T-helper 1 cell treated with Interleukin-12 subunit alpha and Interleukin-12 subunit beta and Interleukin-4 antibody, amounts not matched to agents 30 μg/mL and 1 μg/mL, for 36 hours (primary cell): ENCODE measurements around the gene USP48.
A peak's percentile ranks its signal among the peaks of the same experiment; 100 is the strongest.

Experiments used
- H3K27ac Mint-ChIP-seq: one replicate; pipeline ENCODE4 v1.8.0; 2021; ENCODE audit warnings: mild to moderate bottlenecking, mixed read lengths
- H3K27me3 Mint-ChIP-seq: one replicate; pipeline ENCODE4 v1.8.0; 2021; ENCODE audit warnings: low read depth, mixed read lengths
- H3K36me3 Mint-ChIP-seq: one replicate; pipeline ENCODE4 v1.8.0; 2021; ENCODE audit warnings: low read depth, mixed read lengths
- H3K4me1 Mint-ChIP-seq: one replicate; pipeline ENCODE4 v1.8.0; 2021; ENCODE audit warnings: low read depth, mixed read lengths
- H3K4me3 Mint-ChIP-seq: one replicate; pipeline ENCODE4 v1.8.0; 2021; ENCODE audit warnings: mild to moderate bottlenecking, moderate library complexity, mixed read lengths
- H3K9me3 Mint-ChIP-seq: one replicate; pipeline ENCODE4 v1.8.0; 2021; ENCODE audit warnings: mixed read lengths

Gene USP48

DNA sequence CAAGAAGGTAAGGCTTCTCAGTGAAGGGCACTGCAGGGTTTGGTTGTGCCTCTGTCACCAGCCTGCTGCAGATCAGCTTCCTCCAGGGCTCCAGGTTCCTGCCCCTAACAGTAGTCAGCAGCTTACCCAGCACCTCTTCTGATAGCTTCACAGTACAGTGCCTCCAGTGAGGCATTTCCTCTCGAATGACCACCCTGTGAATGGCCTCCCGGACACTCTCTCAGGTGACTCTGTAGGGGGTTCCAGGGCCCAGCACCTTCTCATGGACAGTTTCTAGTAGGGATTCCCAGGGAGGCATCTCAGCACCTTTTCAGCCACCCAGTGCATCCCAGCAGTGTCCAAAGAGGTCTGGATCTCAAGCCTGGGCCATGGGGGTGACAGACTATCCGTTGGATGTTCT is 28.4 kb downstream of the USP48 start:
- peaks cover 6% of the 10 kb centered on the region for H3K4me1 Mint-ChIP-seq
- H3K4me3 Mint-ChIP-seq, result no peak overlapping the region
- no peaks in the 10 kb centered on the region for H3K27me3 Mint-ChIP-seq
- H3K9me3 Mint-ChIP-seq, result no peaks in the 10 kb centered on the region
- H3K27ac Mint-ChIP-seq, result no peak overlapping the region
- H3K36me3 Mint-ChIP-seq, result peaks cover 30% of the 10 kb centered on the region

DNA sequence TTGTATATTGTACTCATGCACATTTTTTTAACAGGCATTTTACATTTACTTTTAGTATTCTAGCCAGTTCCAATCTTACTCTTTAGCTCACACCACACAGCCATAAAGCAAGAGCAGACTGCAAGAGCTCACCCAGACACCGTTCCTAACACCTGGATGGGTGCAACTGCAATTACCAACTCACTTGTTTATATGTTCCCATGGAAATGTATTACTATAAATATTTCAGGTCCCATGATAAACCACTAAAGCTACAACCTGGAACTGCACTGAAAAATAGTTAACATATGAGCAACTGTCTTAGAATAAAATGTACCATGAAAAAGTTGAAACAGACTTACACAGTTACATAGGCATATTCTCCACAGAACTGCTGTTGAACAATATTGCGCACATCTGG is 30.8 kb downstream of the USP48 start:
- Mint-ChIP-seq H3K9me3 (no peaks in the 10 kb centered on the region), H3K27ac (no peak overlapping the region), H3K36me3 (peaks cover 34% of the 10 kb centered on the region), H3K4me3 (no peak overlapping the region), H3K27me3 (no peaks in the 10 kb centered on the region), H3K4me1 (peaks cover 2% of the 10 kb centered on the region)

DNA sequence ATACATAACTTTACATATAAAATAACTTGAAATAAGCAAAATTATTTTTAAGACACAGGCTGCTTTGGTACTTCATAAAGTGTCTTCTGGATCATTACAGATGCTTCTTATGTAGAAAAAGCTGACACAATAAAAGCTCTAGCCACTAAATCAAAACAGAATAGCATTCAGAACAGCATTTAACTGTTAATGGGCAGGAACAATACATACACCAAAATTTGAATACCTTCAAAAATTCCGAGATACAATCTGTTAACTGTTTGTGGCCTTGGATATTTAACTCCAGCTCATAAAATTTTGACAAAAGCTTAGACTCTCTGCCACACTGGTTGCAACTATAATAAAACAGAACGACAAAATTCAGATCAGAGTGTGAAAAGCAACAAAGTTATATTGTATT is 31.7 kb downstream of the USP48 start:
- H3K9me3 Mint-ChIP-seq, result no peaks in the 10 kb centered on the region
- no peaks in the 10 kb centered on the region for H3K27me3 Mint-ChIP-seq
- no peaks in the 10 kb centered on the region for H3K4me1 Mint-ChIP-seq
- H3K27ac Mint-ChIP-seq, result no peak overlapping the region
- H3K4me3 Mint-ChIP-seq, result no peak overlapping the region
- H3K36me3 Mint-ChIP-seq, result peaks cover 33% of the 10 kb centered on the region

DNA sequence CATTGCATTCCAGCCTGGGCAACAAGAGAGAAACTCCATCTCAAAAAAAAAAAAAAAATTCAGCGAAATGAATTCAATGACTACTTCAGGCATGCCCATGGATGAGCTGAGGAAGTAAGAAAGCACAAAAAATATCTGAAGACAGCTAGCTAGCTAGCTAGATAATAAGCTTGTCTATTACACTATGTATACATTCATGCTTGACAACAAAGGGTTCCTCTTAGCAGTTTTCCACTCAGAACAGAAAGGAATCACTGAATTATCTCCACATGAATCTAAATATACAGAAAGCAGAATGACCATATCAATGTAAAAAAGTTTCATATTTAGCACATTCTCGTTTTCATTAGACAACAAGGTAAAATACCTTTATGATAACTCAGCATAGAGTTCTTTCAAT is 32.1 kb downstream of the USP48 start:
- H3K36me3 Mint-ChIP-seq, result peaks cover 33% of the 10 kb centered on the region
- H3K27me3 Mint-ChIP-seq, result no peaks in the 10 kb centered on the region
- H3K27ac Mint-ChIP-seq, result no peak overlapping the region
- no peak overlapping the region for H3K4me3 Mint-ChIP-seq
- H3K4me1 Mint-ChIP-seq, result no peaks in the 10 kb centered on the region
- H3K9me3 Mint-ChIP-seq, result no peaks in the 10 kb centered on the region

DNA sequence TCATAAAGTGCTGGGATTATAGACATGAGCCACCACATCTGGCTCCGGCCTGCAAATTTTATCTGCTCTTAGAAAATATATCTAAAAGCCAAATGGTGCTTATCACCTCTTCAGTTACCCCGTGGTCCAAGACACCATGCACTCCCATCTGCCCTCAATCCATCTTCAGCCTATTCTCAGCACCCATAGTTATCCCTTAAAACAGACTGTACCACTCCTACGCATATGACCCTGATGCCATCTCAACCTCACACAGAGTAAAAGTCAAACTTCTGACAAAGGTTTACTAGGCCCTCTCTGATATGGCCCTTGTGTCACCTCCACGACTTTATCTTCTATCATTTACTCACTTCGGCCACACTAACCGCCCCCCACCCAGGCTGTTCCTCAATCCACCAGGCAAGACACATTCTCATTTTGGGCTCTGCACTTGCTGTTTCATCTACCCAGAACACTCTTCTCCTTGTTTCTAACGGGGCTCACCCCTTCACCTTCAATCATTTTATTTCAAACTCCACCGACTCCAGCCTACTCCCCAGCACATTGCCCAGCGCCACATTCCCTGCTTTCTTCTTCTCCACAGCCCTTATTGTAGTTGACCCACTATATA is 33.0 kb downstream of the USP48 start:
- H3K36me3 Mint-ChIP-seq, result peaks cover 31% of the 10 kb centered on the region
- H3K27ac Mint-ChIP-seq, result no peak overlapping the region
- no peaks in the 10 kb centered on the region for H3K4me1 Mint-ChIP-seq
- no peaks in the 10 kb centered on the region for H3K27me3 Mint-ChIP-seq
- H3K4me3 Mint-ChIP-seq, result no peak overlapping the region
- no peaks in the 10 kb centered on the region for H3K9me3 Mint-ChIP-seq

DNA sequence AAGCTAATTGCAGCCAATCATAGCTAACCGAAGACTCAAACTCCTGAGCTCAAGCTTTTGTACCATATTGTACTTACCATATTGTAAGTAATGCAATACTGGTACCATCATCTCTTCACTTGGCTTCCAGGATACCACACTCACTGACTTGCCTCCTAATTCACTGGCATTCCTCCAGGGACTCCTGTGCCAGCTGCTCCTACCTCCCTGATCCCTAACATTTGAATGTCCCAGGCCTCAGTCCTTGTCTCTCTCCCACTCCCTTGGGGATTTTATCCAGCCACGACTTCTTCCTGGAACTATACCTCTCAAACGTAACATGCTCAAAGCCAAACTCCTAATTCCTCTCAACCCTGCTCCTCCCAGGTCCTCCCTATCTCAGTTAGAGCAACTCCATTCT is 33.8 kb downstream of the USP48 start:
- Mint-ChIP-seq H3K27me3 (no peaks in the 10 kb centered on the region), H3K36me3 (peaks cover 23% of the 10 kb centered on the region), H3K27ac (no peak overlapping the region), H3K4me3 (no peak overlapping the region), H3K4me1 (no peaks in the 10 kb centered on the region), H3K9me3 (no peaks in the 10 kb centered on the region)

DNA sequence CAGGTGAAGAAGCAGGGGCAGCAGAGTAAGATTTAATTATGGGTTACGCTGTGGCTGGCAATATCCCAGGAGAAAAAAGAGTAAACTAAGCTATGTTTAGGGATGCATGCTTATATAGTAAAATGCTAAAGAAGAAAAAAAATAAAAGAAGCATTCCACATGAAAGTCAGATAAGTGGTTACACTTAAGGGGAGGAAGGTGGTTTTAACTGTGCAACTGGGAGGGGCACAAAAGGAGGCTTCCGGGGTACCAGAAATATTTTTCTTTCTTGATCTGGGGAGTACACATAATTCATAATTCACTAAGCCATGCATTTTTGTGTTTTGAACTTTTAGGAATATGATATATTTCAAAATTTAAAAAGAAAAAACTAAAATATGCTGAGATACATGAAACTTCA is 39.5 kb downstream of the USP48 start:
- Mint-ChIP-seq H3K27me3 (no peaks in the 10 kb centered on the region), H3K9me3 (no peaks in the 10 kb centered on the region), H3K4me3 (no peak overlapping the region), H3K4me1 (peaks cover 12% of the 10 kb centered on the region), H3K27ac (no peak overlapping the region), H3K36me3 (peaks cover 17% of the 10 kb centered on the region)

DNA sequence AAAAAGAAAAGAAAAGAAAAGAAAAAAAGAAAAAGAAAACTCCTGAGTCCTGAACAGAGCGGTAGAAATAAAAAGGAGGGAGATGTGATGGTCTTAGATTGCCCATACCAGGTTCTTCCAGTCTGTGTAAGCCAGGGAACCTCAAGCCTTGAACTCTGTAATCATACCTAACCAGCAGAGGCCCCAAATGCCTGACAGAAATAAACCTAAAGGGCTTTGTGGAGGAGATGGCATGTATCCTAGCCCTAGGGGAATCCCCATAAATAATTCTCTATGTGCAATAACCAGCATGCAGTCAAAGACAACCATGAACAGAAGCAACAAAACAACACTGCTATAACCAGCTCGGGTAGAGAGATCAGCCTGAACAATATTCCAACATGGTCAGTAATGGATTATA is 40.4 kb downstream of the USP48 start:
- H3K27ac Mint-ChIP-seq, result no peak overlapping the region
- no peak overlapping the region for H3K4me3 Mint-ChIP-seq
- peaks cover 12% of the 10 kb centered on the region for H3K4me1 Mint-ChIP-seq
- peaks cover 17% of the 10 kb centered on the region for H3K36me3 Mint-ChIP-seq
- no peaks in the 10 kb centered on the region for H3K9me3 Mint-ChIP-seq
- no peaks in the 10 kb centered on the region for H3K27me3 Mint-ChIP-seq

DNA sequence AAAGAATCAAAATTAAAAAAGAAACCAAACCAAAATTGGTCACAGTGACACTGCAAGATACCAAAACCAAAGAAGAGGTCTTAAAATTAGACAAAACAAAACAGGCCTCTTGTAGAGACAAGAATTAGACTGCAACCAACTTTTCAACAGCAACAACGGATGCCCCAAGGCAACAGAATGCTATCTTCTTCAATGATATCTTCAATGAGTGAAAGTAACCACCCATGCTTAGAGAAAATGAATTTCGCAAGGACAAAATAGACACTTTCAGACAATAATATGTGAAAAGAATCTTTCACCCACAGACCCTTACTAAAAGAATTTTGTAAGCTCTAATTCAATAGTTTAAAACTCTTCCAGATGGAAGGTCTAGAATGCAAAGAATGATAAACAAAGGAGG is 41.7 kb downstream of the USP48 start:
- H3K9me3 Mint-ChIP-seq, result no peaks in the 10 kb centered on the region
- H3K27me3 Mint-ChIP-seq, result no peaks in the 10 kb centered on the region
- peaks cover 12% of the 10 kb centered on the region for H3K4me1 Mint-ChIP-seq
- no peak overlapping the region for H3K27ac Mint-ChIP-seq
- H3K4me3 Mint-ChIP-seq, result no peak overlapping the region
- peaks cover 17% of the 10 kb centered on the region for H3K36me3 Mint-ChIP-seq

DNA sequence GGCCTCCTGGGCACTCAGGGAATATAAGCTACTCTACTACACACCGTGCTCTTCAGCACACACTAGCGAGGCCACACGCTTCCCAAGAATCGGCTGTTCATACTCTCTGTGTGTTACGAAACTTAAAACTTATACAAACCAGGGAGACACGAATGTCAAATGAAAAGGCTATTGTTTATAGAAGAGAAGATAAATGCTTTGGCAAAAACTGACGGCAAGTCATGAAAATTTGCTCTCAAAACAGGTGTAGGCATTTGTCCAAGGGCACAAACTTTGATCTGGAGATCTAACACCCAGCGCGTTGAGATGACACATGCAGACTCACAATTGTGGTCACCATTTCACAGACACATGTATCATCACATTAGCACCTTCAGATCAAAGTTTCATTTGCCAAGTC is 46.1 kb downstream of the USP48 start:
- Mint-ChIP-seq H3K4me3 (no peak overlapping the region), H3K9me3 (no peaks in the 10 kb centered on the region), H3K27me3 (no peaks in the 10 kb centered on the region), H3K4me1 (peaks cover 9% of the 10 kb centered on the region), H3K27ac (no peak overlapping the region), H3K36me3 (peaks cover 12% of the 10 kb centered on the region)

DNA sequence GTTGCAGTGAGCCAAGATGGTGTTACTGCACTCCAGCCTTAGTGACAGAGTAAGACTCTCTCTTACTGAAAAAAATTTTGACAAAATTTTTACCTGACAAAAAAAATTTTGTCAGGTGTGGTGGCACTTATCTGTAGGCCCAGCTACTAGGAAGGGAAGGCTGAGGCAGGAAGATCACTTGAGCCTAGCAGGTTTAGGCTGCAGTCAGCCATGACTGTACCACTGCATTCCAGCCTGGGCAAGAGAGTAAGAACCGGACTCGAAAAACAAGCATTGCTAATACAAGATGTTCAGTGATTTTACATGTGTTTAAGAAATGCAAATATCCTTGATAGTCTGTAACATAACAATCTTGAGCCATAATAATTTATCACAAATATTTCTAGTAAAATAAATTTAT is 46.9 kb downstream of the USP48 start:
- H3K36me3 Mint-ChIP-seq, result peaks cover 12% of the 10 kb centered on the region
- peaks cover 9% of the 10 kb centered on the region for H3K4me1 Mint-ChIP-seq
- no peak overlapping the region for H3K27ac Mint-ChIP-seq
- H3K9me3 Mint-ChIP-seq, result no peaks in the 10 kb centered on the region
- H3K4me3 Mint-ChIP-seq, result no peak overlapping the region
- H3K27me3 Mint-ChIP-seq, result no peaks in the 10 kb centered on the region

DNA sequence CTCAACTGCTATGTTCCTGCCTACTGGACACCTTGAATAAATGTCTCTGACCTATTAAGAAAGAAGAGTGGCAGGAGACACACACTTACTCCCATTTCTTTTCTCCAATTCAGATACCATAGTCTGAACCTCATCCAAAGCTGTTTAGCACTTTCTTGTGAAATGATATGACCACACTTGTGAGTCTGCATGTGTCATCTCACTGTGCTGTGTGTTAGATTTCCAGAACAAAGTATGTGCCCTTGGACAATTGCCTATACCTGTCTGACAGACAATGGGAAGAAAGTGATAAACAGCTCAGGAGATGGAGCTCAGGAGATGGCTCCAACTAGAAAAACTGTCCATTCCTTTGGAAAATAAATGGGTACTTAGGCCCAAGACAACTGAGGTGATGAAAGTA is 48.4 kb downstream of the USP48 start:
- H3K27ac Mint-ChIP-seq, result no peak overlapping the region
- H3K27me3 Mint-ChIP-seq, result no peaks in the 10 kb centered on the region
- H3K9me3 Mint-ChIP-seq, result no peaks in the 10 kb centered on the region
- peaks cover 6% of the 10 kb centered on the region for H3K36me3 Mint-ChIP-seq
- H3K4me3 Mint-ChIP-seq, result no peak overlapping the region
- H3K4me1 Mint-ChIP-seq, result no peaks in the 10 kb centered on the region

DNA sequence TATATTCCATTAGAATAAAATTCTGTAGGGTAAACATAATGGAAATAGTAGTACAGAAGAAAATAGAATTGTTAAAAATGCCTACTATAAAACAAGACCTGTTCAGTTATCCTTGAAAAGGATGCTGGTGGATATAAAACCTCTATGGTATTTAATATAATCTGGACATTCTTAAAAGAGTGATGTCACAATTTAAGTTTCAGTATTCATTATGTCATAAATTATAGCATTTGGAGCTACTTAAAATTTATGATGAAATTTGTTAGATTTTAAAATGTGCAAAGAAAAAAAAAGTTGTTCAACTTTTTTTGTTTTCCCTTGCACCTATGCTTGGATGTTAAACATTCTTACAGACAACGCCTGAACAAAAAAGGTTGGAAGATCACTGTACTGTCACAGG is 50.3 kb downstream of the USP48 start:
- Mint-ChIP-seq H3K27me3 (no peaks in the 10 kb centered on the region), H3K36me3 (peaks cover 5% of the 10 kb centered on the region), H3K27ac (peak overlapping the region; percentile 20), H3K4me3 (no peak overlapping the region), H3K4me1 (no peaks in the 10 kb centered on the region), H3K9me3 (no peaks in the 10 kb centered on the region)

DNA sequence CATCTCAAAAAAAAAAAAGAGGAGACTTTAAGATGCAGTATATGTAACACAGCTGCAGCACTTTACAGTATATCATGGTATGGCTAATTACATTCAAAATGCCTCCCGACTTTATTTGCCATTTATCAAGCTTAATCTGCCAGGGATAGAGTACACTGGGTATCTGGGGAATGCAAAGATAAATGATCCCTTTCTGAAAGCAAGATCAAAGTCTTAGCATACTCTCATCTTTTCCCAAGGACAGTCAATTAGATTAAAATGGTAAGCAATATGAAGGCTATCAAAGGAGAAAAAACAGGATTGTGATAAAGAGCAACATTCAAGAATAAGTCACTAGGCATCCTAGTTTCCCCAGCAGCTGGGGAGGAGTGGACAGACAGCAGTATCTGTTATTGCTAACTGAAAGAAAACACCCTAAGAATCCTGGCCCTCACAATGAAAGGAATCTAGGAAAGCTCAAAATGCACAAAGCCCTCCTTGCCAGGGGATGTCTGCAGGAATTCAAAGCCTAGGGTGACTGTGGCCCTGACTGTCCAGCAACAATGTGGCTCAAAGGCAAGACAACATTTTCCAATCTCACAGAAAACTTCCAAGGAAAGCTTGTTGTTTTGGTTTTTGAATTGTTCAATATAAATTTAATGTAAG is 57.1 kb downstream of the USP48 start:
- no peaks in the 10 kb centered on the region for H3K27me3 Mint-ChIP-seq
- peaks cover 2% of the 10 kb centered on the region for H3K4me1 Mint-ChIP-seq
- no peak overlapping the region for H3K4me3 Mint-ChIP-seq
- H3K27ac Mint-ChIP-seq, result no peak overlapping the region
- no peaks in the 10 kb centered on the region for H3K9me3 Mint-ChIP-seq
- H3K36me3 Mint-ChIP-seq, result peaks cover 25% of the 10 kb centered on the region

DNA sequence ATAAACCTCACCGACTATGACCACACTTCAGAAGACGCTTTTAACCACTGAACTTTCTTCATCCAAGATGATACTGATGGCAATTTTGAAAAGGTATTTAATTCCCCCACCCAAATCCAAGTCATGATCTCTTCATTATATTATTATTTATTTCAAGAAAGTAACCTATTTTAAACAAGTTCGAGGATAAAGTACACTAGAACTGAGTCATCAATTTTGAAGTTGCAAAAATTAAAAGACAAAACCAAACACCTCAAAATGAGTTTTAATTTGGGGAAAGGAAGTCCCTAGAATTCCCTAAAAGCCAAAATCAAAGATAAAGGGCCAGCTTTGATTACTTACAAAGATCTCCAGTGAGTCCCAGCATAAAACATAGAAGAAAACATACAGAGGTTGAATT is 58.4 kb downstream of the USP48 start:
- Mint-ChIP-seq H3K4me1 (peaks cover 2% of the 10 kb centered on the region), H3K9me3 (no peaks in the 10 kb centered on the region), H3K27ac (no peak overlapping the region), H3K27me3 (no peaks in the 10 kb centered on the region), H3K36me3 (peaks cover 25% of the 10 kb centered on the region), H3K4me3 (no peak overlapping the region)

DNA sequence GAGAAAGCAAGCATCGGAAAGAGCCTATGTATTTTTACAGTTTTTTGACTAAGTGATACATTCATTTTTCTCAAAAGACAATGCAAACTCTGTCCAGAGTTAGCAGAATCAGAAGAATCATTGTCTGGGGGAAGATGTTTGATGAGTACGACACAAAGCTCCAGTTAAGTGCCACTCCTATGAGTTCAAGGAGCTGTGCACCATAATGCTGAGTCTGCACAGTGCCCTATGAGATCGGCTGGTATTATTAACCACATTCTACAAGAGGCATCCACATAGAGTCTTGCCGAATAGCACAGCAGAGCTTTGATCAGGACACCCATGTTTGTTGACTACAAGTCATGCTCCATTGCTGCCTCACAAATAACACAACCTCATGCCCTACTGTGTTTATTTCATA is 58.9 kb downstream of the USP48 start:
- H3K4me3 Mint-ChIP-seq, result no peak overlapping the region
- H3K9me3 Mint-ChIP-seq, result no peaks in the 10 kb centered on the region
- H3K27ac Mint-ChIP-seq, result no peak overlapping the region
- peaks cover 2% of the 10 kb centered on the region for H3K4me1 Mint-ChIP-seq
- no peaks in the 10 kb centered on the region for H3K27me3 Mint-ChIP-seq
- H3K36me3 Mint-ChIP-seq, result peaks cover 25% of the 10 kb centered on the region
